Uterus (tissue), 2 donors: ENCODE data around the gene MAPK8IP2.

Source experiments
- CTCF ChIP-seq, 4 experiments: fragments of 200-600 bp in 2 of 4; fragments of 450-650 bp in 2 of 4; sonication (generic) in 2 of 4; IDR thresholded peaks; one replicate each; pipeline ENCODE4 v1.5.1; 2016 to 2019; ENCODE audit warnings: antibody characterized with exemption in 4 of 4, mild to moderate bottlenecking in 2 of 4, moderate library complexity in 1 of 4
- POLR2A ChIP-seq, 2 donors: fragments of 450-650 bp; IDR thresholded peaks; one replicate each; pipeline ENCODE4 v1.6.1; 2016; ENCODE audit warnings: antibody characterized with exemption in 2 of 2, mild to moderate bottlenecking in 1 of 2, moderate library complexity in 1 of 2

GRCh38 chr22:50569041-50569459 lies 31.5 kb upstream of the MAPK8IP2 start:
- no peak for TF ChIP-seq CTCF (IDR thresholded peaks at IDR 0.05)
- TF ChIP-seq POLR2A (IDR thresholded peaks at IDR 0.05): no peak
